Stimulated activated CD4-positive, alpha-beta T cell treated with anti-CD3 and anti-CD28 coated beads, Interleukin-12 subunit alpha, Interleukin-12 subunit beta, amount 100 ng/mL, for 48 hours (primary cell): ENCODE data around the gene MYCBP2.
"Not testable (repeated sequence)": the region's sequence is repeated elsewhere in the genome, so short reads cannot be mapped to it uniquely, and the experiment has no call there.

ENCODE experiments used
- DNase-seq, 3 donors: peaks; one replicate each; pipeline ENCODE4 v3.0.0-alpha.2; 2020; ENCODE audit warnings: low read depth in 2 of 3, low spot score in 1 of 3

The MYCBP2 gene

DNA sequence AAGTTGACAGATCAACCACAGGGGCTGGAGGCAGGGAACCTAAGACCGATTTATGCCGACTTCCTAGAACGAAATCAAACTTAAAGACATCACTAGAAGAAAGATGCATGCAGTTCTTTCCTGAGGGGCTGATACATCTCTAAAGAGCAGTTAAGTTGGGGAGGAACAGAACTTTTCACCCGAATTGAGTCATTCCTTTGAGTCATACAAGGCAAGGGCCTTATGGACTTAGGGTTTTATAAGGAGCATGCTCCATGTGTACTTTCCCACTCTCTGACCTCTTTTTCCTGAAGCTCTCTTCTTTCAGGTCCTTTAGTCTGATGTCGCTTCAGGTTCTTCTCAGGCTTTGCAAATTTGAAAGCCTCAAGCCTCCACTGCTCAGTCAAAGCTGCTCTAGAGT, 292.0 kb downstream of the MYCBP2 start:
- no peak for DNase-seq

DNA sequence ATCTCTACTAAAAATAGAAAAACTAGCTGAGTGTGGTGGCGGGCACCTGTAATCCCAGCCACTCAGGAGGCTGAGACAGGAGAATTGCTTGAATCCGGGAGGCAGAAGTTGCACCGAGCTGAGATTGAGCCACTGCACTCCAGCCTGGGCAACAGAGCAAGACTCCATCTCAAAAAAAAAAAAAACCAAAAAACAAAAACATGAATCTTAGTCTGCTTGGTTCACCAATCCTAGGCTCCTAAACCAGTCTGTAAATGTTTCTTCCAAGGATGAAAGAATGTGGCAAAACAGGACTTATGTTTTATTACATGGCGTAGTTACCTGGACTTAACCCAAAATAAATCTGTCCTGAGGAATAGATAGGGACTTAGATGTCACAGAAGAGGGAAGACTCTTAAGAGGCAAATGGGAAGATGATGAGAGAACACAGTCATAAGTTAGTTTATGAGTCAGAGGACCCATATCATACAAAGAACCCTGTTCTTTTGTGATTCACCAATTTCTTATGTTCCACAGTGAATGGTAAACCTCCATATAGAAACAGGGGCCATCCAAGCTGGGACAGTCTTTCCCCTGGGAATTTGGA, 293.1 kb downstream of the MYCBP2 start:
- DNase-seq: no peak

DNA sequence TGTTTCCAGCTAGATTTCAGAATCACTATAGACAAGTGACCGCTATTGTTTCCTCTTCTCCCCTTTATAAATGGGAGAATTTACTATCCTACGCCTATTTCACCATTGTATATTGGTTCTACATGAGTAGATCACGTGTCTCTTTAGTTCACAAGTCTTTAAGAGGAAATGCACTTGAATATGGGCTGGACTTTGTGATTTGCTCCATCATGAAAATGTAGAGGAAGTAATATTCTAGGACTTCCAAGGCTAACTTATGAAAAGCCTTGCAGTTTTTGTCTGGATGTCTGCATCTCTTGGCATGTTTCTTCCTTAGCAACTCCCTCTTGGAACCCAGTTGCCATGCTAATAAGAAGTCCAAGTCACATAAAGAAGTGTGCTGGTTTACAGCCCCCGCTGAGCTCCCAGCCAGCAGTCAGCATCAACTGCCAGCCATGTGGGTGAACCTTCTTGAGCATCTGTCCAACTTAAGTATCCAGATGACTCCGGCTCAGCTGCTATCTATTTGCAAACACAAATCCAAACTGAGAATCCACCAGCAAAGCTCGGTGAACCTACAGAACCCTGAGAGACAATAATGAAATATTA, 295.1 kb downstream of the MYCBP2 start:
- DNase-seq: no peak

GRCh38 chr13:77029436-77029835, 297.5 kb downstream of the MYCBP2 start:
- no peak for DNase-seq

DNA sequence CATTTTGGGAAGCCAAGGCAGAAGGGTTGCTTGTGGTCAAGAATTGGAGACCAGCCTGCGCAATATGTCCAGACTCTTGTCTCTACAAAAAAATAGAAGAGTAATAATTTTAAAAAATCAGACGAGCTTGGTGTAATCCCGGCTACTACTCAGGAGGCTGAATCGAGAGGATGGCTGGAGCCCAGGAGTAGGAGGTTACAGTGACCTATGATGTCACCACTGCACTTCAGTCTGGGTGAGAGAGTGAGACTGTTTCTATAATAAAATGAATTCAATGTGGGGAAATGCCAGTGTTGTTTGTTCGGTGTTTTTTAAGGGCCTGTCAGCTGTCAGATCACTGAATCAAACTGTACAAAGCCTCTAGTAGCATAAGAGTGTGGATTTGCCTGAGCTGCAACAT, 298.7 kb downstream of the MYCBP2 start:
- no peak for DNase-seq

GRCh38 chr13:77026861-77027621, 299.9 kb downstream of the MYCBP2 start, which contains the start of gene FBXL3:
FBXL3 (minus strand) TSS chr13:77027159; CDS start chr13:77021860, 5,299 bp downstream.
- DNase-seq: peak; percentile 65 to 76 (median 74)

- peak; percentile 50 to 57 (median 52) for DNase-seq
These were observed 300.5 kb downstream of the MYCBP2 start for GRCh38 chr13:77026255-77026860.

GRCh38 chr13:77022341-77022740, 304.6 kb downstream of the MYCBP2 start:
- no peak for DNase-seq

GRCh38 chr13:77019756-77020155, 307.1 kb downstream of the MYCBP2 start:
- no peak for DNase-seq

DNA sequence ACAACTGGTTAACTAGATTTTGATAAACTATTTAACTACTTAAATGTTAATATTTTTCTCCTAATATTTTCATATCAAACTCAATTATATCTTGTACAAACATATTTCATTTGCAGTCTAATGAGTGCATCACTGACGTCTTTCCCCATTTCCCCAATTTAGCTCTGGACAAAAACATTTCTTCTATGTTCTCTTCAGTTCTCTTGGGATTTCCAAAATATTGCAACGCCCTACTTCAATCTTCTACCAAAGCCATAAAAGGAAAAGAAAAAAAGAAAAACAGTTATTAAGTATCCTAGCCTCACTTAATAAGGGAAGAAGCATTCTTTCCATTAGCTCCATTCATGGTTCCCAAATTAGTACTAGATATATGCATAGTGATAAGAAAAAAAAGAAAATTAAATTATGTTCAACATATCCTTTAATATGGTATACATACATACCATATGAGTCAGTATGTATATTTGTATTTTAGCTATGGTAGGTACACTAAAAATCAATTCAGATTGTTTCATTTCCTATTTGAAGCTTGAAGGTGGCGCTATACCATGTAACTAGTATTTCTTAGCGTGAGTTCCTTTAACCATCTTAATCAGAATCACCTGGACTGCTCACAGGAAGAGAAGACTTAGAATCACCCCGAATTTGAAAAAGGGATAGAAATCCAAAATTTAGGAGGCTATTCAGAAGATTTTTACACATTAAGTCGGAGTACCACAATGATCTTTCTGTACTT, 309.8 kb downstream of the MYCBP2 start:
- no peak for DNase-seq

GRCh38 chr13:77016251-77016812, 310.6 kb downstream of the MYCBP2 start:
- DNase-seq: no peak

DNA sequence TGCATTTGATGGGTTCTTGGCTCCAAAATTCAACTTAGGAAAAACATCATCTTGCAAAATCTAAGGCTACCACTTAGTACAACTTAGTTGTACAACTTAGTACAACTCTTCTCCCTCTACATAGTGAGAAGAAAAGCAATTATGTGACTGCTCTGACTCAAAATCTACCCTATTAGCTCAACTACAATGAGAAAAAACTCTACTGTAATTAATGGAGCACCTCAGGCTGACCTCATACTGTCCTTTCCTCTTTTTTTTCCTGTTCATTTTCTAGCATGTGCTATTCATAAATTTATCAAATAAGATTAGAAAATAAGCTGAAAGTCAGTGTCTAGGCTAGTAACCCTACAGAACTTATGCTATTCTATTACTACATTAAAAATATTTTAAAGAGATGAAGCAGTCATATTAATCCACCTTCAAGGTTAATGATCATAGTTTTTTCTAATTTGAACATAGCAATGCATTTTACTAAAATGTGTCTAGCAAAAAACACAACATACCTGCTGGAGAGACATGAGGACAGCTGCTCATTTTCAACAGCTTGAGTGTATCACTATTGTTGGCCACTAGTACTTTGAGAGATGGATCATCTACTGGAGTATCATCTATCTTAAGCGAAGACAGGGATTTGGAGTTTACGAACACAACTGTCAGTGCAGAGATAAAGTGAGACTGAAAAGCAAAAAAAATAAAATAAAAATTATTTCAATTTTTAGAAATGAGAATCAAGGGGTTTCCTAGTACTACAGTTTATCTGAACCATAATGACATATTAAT, 311.8 kb downstream of the MYCBP2 start:
- no peak for DNase-seq

DNA sequence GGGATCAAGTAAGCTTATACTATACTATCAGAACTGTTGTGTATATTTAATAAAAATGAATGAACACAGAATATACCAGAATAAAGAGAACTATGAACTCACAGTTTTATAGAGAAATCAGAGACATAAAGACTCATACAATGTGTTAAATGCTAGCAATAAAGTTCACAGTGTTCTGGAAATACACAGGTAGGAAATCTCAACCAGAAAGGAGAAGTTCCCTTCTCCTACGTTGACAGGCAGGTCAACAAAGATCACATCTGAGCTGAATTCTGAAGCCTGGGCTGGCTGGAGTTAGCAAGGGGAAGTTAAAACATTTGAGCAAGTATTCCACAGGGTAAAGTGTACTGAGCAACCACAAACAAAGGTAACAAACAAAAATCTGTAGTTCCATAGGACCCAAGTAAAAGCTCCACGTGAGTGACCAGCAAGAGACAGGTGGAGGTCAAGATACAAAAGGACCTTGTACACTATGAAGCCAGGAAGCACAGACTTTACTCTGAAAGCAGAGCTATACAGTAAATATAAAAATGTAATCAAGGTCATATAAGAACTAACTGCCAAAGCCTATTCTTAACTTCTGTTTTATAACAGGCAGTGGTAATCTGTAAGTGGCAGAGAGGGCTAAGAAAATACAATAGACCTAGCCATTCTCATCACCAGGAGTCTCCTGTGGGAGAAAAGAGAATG, 312.9 kb downstream of the MYCBP2 start:
- DNase-seq: no peak

GRCh38 chr13:77009719-77010118, 317.2 kb downstream of the MYCBP2 start:
- DNase-seq: not testable (repeated sequence)

- DNase-seq: no peak
These were observed 317.9 kb downstream of the MYCBP2 start for GRCh38 chr13:77009011-77009410.

DNA sequence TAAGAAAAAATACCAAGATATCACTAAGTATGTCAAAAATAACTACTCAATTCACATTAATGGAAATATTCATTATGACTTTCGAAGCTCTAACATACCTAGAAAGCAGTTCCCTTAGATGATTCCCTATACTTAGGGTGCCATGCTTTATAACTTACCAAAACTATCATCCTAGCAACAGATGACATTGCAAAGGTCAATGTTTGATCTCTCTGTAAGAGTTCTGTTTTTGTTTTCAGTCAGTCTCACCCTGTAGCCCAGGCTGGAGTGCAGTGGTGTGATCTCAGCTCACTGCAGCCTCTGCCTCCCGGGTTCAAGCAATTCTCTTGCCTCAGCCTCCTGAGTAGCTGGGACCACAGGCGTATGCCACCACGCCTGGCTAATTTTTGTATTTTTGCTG, 318.6 kb downstream of the MYCBP2 start:
- not testable (repeated sequence) for DNase-seq

DNA sequence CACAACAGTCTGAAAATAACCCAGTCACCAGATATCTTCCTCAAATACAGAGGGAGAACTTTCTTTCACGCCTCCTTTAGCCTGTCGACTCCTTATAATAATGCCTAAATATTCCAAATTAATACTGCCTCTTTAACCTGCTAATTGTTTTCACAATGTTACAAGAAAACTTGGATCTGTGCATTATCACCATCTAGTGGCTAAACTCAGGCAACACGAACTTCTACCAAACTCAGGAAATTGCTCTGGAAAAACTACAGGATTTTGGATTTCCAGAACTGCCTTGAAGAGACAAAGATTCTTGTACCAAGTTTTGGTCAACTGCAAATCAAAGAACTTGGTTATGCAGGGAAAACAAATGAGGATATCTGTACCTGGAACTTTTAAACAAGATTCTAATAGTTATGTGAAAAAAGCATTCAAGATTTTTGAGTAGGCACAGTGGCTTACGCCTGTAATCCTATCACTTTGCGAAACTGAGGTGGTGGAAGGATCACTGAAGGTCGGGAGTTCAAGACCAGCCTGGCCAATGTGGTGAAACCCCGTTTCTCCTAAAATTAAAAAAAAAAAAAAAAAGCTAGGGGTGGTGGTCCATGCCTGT, 324.2 kb downstream of the MYCBP2 start:
- DNase-seq: no peak

GRCh38 chr13:77001963-77002587, 324.8 kb downstream of the MYCBP2 start:
- DNase-seq: no peak

- no peak for DNase-seq
These were observed 325.4 kb downstream of the MYCBP2 start for GRCh38 chr13:77001540-77001939.
